ENCODE measurements around the gene PIK3R3. TPM values are rescaled to one million over a fixed set of nuclear protein-coding genes. Genes with fewer than 3 reads are reported as not detected.
"Not testable (repeated sequence)": the region's sequence is repeated elsewhere in the genome, so short reads cannot be mapped to it uniquely, and the experiment has no call there.

PIK3R3 gene
- total and polyA plus RNA-seq, 2 donors (not counting 3 experiments of a cell fraction or from before 2014, with no cell fraction given), result 7.5 to 14.3 TPM

DNA sequence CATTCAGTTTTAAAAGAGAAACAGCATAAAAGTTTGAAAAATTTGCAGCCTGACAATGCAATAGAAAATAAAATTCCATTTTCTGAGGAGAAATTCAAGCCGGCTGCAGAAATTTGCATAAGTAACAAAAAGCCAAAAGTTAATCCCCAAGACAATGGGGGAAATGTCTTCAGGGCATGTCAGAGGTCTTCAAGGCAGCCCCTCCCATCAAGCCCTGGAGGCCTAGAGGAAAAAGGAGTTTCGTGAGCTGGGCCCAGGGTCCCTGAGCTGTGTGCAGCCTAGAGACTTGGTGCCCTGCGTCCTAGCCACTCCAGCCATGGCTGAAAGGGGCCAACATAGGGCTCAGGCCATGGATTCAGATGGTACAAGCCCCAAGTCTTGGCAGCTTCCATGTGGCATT, 74.6 kb downstream of the PIK3R3 start:
- TF ChIP-seq JUN (IDR thresholded peaks at IDR 0.05; ENCODE audit: borderline replicate concordance, insufficient read depth, insufficient read length, low read depth) (no peak), CTCF (IDR thresholded peaks at IDR 0.05; ENCODE audit: extremely low read depth in 1 of 2, insufficient read depth in 1 of 2, low read depth in 1 of 2, low read length in 2 of 2) (no peak), POLR2AphosphoS5 (IDR thresholded peaks at IDR 0.05; ENCODE audit: insufficient read depth, low read depth, low read length) (no peak), MYC (IDR thresholded peaks at IDR 0.05; ENCODE audit: low read depth, low read length) (no peak), POLR2A (IDR thresholded peaks at IDR 0.05; ENCODE audit: low read depth, low read length) (no peak), GATA2 (IDR thresholded peaks at IDR 0.05; ENCODE audit: insufficient read depth, insufficient read length, low read depth, low read length) (no peak), FOS (IDR thresholded peaks at IDR 0.05; ENCODE audit: borderline replicate concordance, insufficient read depth, low read length) (no peak)
- FAIRE-seq, result no peak
- no peak overlapping the region for H3K27ac ChIP-seq (ENCODE audit: insufficient read depth, low read depth, low read length)
- H3K9me3 ChIP-seq (replicated peaks; ENCODE audit: control insufficient read depth, insufficient read depth, low read length), result no peaks in the 10 kb centered on the region
- no peak overlapping the region for H2AFZ ChIP-seq (ENCODE audit: low read depth, low read length)
- no peaks in the 10 kb centered on the region for H3K79me2 ChIP-seq (ENCODE audit: control insufficient read depth, insufficient read depth, low read length)
- no peak for DNase-seq (ENCODE audit: low read depth, low spot score)
- ChIA-PET POLR2A (no interaction called here), CTCF (no interaction called here)
- H3K9me1 ChIP-seq (replicated peaks; ENCODE audit: control insufficient read depth, extremely low read depth, insufficient read depth, low read length), result no peaks in the 10 kb centered on the region
- peaks cover 0 to 8% of the 10 kb centered on the region in 2 experiments for H3K36me3 ChIP-seq (ENCODE audit: control insufficient read depth in 2 of 2, extremely low read depth in 1 of 2, insufficient read depth in 2 of 2, low read length in 2 of 2)
- dilution Hi-C loops (cut with MboI; ENCODE audit: extremely low pct_ligation_motif_present, low sequenced_read_pairs), result no loop called here
- intact Hi-C loops (cut with micrococcal nuclease), result no loop called here
- no TSS peak for BruUV-seq (replicated peaks)
- no peaks in the 10 kb centered on the region for H3K27me3 ChIP-seq (ENCODE audit: control insufficient read depth in 2 of 2, insufficient read depth in 2 of 2, low read length in 2 of 2)
- H3K4me2 ChIP-seq (ENCODE audit: insufficient read depth, low read length), result no peak overlapping the region
- no peak overlapping the region for H3K9ac ChIP-seq (replicated peaks; ENCODE audit: extremely low read depth, insufficient read depth, low read length)
- H3K4me1 ChIP-seq (ENCODE audit: control insufficient read depth, extremely low read depth, insufficient read depth, low read length), result no peaks in the 10 kb centered on the region
- no peak overlapping the region for H3K4me3 ChIP-seq (replicated peaks in 1 of 3; ENCODE audit: insufficient read depth in 1 of 3, low read depth in 1 of 3, low read length in 3 of 3)
- no peaks in the 10 kb centered on the region for H4K20me1 ChIP-seq (replicated peaks; ENCODE audit: control insufficient read depth, extremely low read depth, insufficient read depth, low read length)

DNA sequence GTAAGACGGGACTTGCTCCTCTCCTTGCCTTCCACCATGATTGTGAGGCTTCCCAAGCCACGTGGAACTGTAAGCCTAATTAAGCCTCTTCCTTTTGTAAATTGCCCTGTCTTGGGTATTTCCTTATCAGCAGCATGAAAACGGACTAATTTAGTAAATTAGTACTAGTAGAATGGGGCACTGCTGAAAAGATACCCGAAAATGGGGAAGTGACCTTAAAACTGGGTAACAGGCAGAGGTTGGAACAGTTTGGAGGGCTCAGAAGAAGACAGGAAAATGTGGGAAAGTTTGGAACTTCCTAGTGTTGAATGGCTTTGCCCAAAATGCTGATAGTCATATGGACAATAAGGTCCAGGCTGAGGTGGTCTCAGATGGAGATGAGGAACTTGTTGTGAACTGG, 75.2 kb downstream of the PIK3R3 start:
- POLR2A ChIA-PET; H3K27me3 ChIP-seq (ENCODE audit: control insufficient read depth in 2 of 2, insufficient read depth in 2 of 2, low read length in 2 of 2); intact Hi-C loops (cut with micrococcal nuclease); H3K27ac ChIP-seq (ENCODE audit: insufficient read depth, low read depth, low read length); BruUV-seq (replicated peaks); H3K9me1 ChIP-seq (replicated peaks; ENCODE audit: control insufficient read depth, extremely low read depth, insufficient read depth, low read length); FAIRE-seq; H3K4me3 ChIP-seq (replicated peaks in 1 of 3; ENCODE audit: insufficient read depth in 1 of 3, low read depth in 1 of 3, low read length in 3 of 3); H4K20me1 ChIP-seq (replicated peaks; ENCODE audit: control insufficient read depth, extremely low read depth, insufficient read depth, low read length); H3K4me2 ChIP-seq (ENCODE audit: insufficient read depth, low read length); dilution Hi-C loops (cut with MboI; ENCODE audit: extremely low pct_ligation_motif_present, low sequenced_read_pairs); H2AFZ ChIP-seq (ENCODE audit: low read depth, low read length); H3K4me1 ChIP-seq (ENCODE audit: control insufficient read depth, extremely low read depth, insufficient read depth, low read length); H3K9me3 ChIP-seq (replicated peaks; ENCODE audit: control insufficient read depth, insufficient read depth, low read length); H3K9ac ChIP-seq (replicated peaks; ENCODE audit: extremely low read depth, insufficient read depth, low read length); DNase-seq (ENCODE audit: low read depth, low spot score); H3K79me2 ChIP-seq (ENCODE audit: control insufficient read depth, insufficient read depth, low read length); H3K36me3 ChIP-seq (ENCODE audit: control insufficient read depth in 2 of 2, extremely low read depth in 1 of 2, insufficient read depth in 2 of 2, low read length in 2 of 2); CTCF ChIA-PET: not testable (repeated sequence)
